ENCODE measurements around the gene TCF4.
"Not testable (repeated sequence)": the region's sequence is repeated elsewhere in the genome, so short reads cannot be mapped to it uniquely, and the experiment has no call there.

The TCF4 gene

GRCh38 chr18:55500316-55501086, 87.5 kb downstream of the TCF4 start:
- no peak for DNase-seq

- DNase-seq = no peak
These were observed 88.5 kb downstream of the TCF4 start for GRCh38 chr18:55499526-55499925.

GRCh38 chr18:55497825-55498403, 90.1 kb downstream of the TCF4 start:
- DNase-seq = no peak

DNA sequence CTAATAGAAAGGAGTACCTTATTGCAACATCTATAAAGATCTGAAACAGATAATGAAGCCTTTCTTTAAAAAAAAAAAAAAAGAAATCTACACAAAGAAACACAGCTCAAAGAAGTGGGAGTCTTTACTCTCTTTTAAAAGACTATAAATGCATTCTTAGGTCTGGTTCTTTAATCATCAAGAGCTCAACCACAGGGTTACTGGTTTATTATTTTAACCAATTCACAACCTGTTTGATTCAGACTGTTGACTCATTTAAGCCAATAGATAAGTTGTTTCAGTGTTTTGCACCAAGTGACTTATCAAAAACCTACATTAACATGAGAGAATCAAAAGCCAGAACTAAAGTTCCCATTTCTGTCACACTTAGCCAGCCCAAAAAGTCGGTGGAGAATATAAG, 93.1 kb downstream of the TCF4 start:
- DNase-seq = no peak

DNA sequence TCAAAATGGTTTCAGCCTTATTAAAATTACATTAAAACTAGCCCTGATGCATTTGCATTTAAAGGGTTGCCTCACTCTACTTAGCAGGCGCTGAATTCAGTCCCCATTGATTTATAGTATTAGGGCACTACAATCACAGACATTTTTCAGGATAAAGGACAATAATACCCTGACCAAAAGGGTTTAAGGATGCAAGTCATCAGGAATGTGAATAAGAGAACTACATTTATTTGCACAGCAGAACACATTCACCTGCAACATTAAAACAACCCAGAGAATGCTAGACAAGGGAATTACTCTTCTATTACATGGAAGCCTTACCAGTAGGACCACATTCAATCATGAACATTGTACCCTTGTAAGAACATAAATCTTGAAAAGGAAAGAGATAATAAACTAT, 93.6 kb downstream of the TCF4 start:
- DNase-seq = no peak

GRCh38 chr18:55491616-55492015, 96.4 kb downstream of the TCF4 start:
- DNase-seq = no peak

DNA sequence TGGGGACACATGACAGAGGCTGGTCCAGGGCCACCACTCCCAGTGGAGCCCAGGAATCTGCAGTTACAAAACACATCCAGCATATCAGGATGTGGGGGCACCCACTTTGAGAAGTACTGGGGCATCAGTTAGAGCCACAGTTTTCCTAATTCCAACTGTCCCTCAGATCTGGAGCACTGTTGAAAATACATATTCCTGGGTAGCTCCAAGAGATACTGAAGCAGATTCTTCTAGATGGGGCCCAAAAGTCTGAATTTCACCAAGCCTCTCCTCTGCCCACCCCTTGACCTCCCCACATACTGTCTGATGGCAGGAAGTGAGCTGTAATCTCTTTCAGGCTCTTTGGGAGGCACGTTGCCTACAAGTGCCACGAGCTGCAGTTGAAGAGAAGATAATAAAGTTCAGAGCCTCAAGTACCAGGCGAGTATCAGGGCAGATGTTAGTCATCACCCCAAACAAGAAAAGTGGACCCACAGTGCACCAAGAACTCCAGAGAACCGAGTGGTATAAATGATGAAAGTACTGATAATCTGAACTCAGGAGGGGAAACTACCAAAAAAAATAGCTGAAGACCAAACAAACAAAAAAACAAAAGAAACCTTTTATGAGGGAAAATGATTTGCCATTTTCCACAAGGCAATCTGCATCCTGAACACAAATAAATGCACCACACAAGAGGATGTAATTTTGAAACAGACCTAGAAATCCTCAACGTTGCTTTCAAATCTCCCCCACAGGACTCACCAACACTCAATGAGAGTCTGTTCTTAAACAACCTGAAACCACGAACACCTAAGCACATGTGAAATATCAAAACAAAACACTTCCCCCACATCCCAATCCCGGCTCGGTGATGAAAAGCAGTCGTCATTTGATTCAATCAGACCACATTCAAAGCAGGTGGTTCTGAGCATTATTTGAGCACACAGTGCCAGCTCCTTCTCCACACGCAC, 98.7 kb downstream of the TCF4 start:
- DNase-seq = no peak

- DNase-seq = no peak
These were observed 99.5 kb downstream of the TCF4 start for GRCh38 chr18:55488473-55488872.

GRCh38 chr18:55487997-55488396, 100.0 kb downstream of the TCF4 start:
- DNase-seq = no peak

- no peak for DNase-seq
These were observed 101.1 kb downstream of the TCF4 start for GRCh38 chr18:55486936-55487335.

- no peak for DNase-seq
These were observed 102.3 kb downstream of the TCF4 start for GRCh38 chr18:55485666-55486065.

DNA sequence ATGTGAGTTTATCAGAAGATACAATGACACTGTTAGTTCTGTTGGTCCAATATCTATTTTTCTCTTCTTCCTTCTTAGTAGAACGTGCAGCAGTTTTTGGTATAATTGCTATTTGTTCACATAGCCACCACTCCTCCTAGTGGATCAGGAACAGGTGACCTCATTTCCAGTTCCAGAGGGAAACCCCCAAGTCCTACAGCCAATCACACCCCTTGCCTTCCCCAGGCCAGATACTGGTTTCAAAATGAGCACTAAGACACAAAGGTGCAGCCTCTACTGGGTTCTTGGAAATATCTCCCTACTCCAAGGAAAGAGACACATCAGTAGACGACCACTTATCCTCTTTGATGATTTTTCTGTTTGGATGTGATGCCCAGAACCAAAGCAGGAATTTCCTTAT, 103.2 kb downstream of the TCF4 start:
- no peak for DNase-seq

GRCh38 chr18:55483266-55483871, 104.6 kb downstream of the TCF4 start:
- no peak for DNase-seq

DNA sequence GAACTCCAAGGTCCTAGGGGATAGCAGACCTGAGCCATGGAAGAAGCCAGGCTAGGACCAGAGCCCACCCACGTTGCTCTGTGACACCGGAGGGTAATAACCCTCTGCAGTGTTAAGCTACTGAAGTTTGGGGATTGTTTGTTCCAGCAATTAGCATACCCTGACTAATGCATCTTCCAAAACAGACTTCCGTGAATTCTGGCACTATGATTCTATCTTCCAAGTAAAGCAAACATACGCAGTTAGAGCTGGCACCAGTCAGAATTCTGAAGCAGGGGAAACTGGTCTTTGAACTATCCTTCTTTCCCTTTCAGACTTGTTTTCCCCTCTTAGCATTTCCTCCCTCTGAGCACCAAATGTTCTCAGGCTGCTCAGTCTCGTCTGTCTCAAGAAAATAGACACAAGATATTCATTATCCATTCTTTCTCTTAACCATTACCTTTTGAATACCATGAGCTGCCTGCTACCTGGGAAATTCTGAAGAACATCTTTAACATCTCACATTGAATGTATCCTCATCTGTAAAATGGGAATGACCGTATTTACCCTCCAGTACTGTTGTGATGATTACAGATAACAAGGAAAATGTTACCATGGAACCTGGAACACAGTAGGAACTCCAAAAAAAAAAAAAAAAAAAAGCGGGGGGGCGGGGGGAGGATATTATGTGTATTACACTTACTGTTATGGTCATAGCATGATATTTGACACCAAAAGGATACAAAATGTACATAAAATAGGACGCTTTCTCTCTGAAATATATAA, 108.2 kb downstream of the TCF4 start:
- DNase-seq = no peak

- peak in 1 of 2 donors; percentile 3 for DNase-seq
These were observed 110.0 kb downstream of the TCF4 start for GRCh38 chr18:55477860-55478581.

DNA sequence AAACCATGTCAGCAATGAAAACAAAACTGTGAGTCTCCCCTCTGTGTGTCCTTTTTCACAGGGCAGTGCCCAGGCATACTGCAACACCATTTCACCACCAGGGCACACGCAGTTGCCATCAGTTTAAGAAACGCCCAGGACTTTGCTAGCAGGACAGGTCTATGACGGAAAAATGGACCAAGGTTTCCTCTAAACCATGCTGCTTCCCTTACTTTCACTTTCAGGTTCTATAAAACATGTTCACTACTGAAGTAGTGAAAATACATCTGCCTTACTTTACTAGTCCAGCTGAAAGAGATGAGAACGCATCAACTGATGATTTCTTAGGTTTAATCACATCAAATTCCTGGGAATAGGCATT, 110.5 kb downstream of the TCF4 start:
- peak; percentile 43 to 58 for DNase-seq

DNA sequence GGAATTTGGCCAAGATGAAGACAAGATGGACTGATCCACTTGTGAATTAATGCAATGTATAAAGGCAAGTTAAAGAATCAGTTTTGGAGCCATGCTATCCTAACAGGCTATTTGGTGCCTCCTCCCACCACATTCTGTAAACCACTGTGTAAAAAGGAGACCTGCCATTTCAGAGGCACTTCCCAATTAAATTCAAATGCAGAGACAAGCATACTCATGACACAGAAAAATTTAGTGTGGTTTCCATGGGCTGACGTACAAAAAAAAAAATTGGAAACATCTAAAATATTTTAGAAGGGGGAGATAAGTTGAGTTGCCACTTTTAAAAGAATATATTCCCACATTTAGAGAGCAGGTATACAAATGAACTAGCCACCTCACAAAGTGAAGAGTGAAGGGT, 112.1 kb downstream of the TCF4 start:
- DNase-seq = no peak

- DNase-seq = no peak
These were observed 112.5 kb downstream of the TCF4 start for GRCh38 chr18:55475467-55475866.

- no peak for DNase-seq
These were observed 114.4 kb downstream of the TCF4 start for GRCh38 chr18:55473560-55473959.

GRCh38 chr18:55473058-55473457, 114.9 kb downstream of the TCF4 start:
- DNase-seq = no peak

- DNase-seq = no peak
These were observed 117.2 kb downstream of the TCF4 start for GRCh38 chr18:55470826-55471225.

DNA sequence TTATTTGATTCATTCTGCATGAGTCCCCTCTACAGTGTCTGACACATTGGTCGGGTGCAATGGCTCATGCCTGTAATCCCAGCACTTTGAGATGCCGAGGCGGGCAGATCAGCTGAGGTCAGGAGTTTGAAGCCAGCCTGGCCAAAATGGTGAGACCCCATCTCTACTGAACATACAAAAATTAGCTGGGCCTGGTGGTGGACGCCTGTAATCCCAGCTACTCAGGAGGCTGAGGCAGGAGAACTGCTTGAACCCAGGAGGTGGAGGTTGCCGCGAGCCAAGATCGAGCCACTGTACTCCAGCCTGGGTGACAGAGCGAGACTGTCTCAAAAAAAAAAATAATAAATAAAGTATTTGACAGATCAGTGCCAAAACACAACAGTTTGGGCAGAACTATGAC, 118.9 kb downstream of the TCF4 start:
- DNase-seq = not testable (repeated sequence)

Data from inflammatory macrophage treated with lipopolysaccharide for 1 hour (primary cell).